ENCODE measurements around the gene LRRC8E. TPM values are rescaled to one million over a fixed set of nuclear protein-coding genes. Genes with fewer than 3 reads are reported as not detected.

Gene LRRC8E
- total RNA-seq, 4 donors from 2014 or later = 0.79 to 1.5 TPM; not detected in 2

- peaks cover 7% of the 10 kb centered on the region for H3K27me3 ChIP-seq
- H3K36me3 ChIP-seq = no peaks in the 10 kb centered on the region
- DNase-seq = peak; percentile 86
- no peaks in the 10 kb centered on the region for H3K9me3 ChIP-seq
- H3K27ac ChIP-seq = peak overlapping the region in 2 of 4 donors; percentile 26 to 63
- in situ Hi-C loops (cut with MboI; ENCODE audit: low pct_ligation_motif_present in 1 of 4, low pct_unique_long_range_greater_than_20kb in 1 of 4, low sequenced_read_pairs in 3 of 4) (no loop called here), intact Hi-C loops (cut with DNase I; ENCODE audit: low total_unique reads) (no loop called here)
- H3K4me1 ChIP-seq = peaks cover 3 to 8% (median 5%) of the 10 kb centered on the region in 4 donors
- TF ChIP-seq CTCF (IDR thresholded peaks at IDR 0.05) = peak; percentile 74 to 92 (median 85)
- TF ChIP-seq POLR2A (IDR thresholded peaks at IDR 0.05) = peak; percentile 26
- no peak for TF ChIP-seq EP300 (IDR thresholded peaks at IDR 0.05; ENCODE audit: low read depth)
- no peak overlapping the region for H3K4me3 ChIP-seq
- WGBS, 2 donors (ENCODE audit: low coverage in 1 of 2) = 27 to 52% methylated on average over 5 to 40 of the region's 45 CpGs
Measured at GRCh38 chr19:7852851-7853769, 35.2 kb upstream of the LRRC8E start.

GRCh38 chr19:7853770-7854128, 34.6 kb upstream of the LRRC8E start:
- TF ChIP-seq CTCF (IDR thresholded peaks at IDR 0.05) (no peak), POLR2A (IDR thresholded peaks at IDR 0.05) (peak; percentile 4), EP300 (IDR thresholded peaks at IDR 0.05; ENCODE audit: low read depth) (no peak), POLR2AphosphoS5 (IDR thresholded peaks at IDR 0.05) (no peak)
- intact Hi-C loops (cut with DNase I; ENCODE audit: low total_unique reads) (no loop called here), in situ Hi-C loops (cut with MboI; ENCODE audit: low pct_ligation_motif_present in 1 of 4, low pct_unique_long_range_greater_than_20kb in 1 of 4, low sequenced_read_pairs in 3 of 4) (no loop called here)
- Histone ChIP-seq H3K36me3 (no peaks in the 10 kb centered on the region), H3K4me1 (peaks cover 4 to 8% (median 6%) of the 10 kb centered on the region in 4 donors), H3K4me3 (no peak overlapping the region), H3K9me3 (no peaks in the 10 kb centered on the region), H3K27ac (peak overlapping the region in 2 of 4 donors; percentile 26 to 63), H3K27me3 (peaks cover 7% of the 10 kb centered on the region)
- no peak for DNase-seq
- 40 to 53% methylated on average over 2 to 12 of the region's 12 CpGs for WGBS, 2 donors (ENCODE audit: low coverage in 1 of 2)

- no peaks in the 10 kb centered on the region for H3K36me3 ChIP-seq
- no peak overlapping the region for H3K27ac ChIP-seq
- intact Hi-C loops (cut with DNase I; ENCODE audit: low total_unique reads) (no loop called here), in situ Hi-C loops (cut with MboI; ENCODE audit: low pct_ligation_motif_present in 1 of 4, low pct_unique_long_range_greater_than_20kb in 1 of 4, low sequenced_read_pairs in 3 of 4) (no loop called here)
- TF ChIP-seq POLR2A (IDR thresholded peaks at IDR 0.05) = no peak
- no peak for TF ChIP-seq EP300 (IDR thresholded peaks at IDR 0.05; ENCODE audit: low read depth)
- TF ChIP-seq POLR2AphosphoS5 (IDR thresholded peaks at IDR 0.05) = no peak
- TF ChIP-seq CTCF (IDR thresholded peaks at IDR 0.05) = no peak
- H3K27me3 ChIP-seq = peaks cover 15% of the 10 kb centered on the region
- H3K9me3 ChIP-seq = no peaks in the 10 kb centered on the region
- H3K4me3 ChIP-seq = no peak overlapping the region
- no peak for DNase-seq
- H3K4me1 ChIP-seq = peaks cover 4 to 8% (median 6%) of the 10 kb centered on the region in 4 donors
- 87 to 90% methylated on average over 9 to 25 of the region's 26 CpGs for WGBS, 2 donors (ENCODE audit: low coverage in 1 of 2)
Measured at GRCh38 chr19:7855426-7856108, 32.7 kb upstream of the LRRC8E start.

- peaks cover 21% of the 10 kb centered on the region for H3K27me3 ChIP-seq
- no peak overlapping the region for H3K27ac ChIP-seq
- no peak for TF ChIP-seq POLR2A (IDR thresholded peaks at IDR 0.05)
- TF ChIP-seq EP300 (IDR thresholded peaks at IDR 0.05; ENCODE audit: low read depth) = no peak
- no peak for TF ChIP-seq POLR2AphosphoS5 (IDR thresholded peaks at IDR 0.05)
- TF ChIP-seq CTCF (IDR thresholded peaks at IDR 0.05) = no peak
- no peaks in the 10 kb centered on the region for H3K9me3 ChIP-seq
- no peak overlapping the region for H3K4me3 ChIP-seq
- no peak for DNase-seq
- intact Hi-C loops (cut with DNase I; ENCODE audit: low total_unique reads) = no loop called here
- peaks cover 4 to 8% (median 6%) of the 10 kb centered on the region in 4 donors for H3K4me1 ChIP-seq
- 87% methylated on average over 4 to 16 of the region's 16 CpGs for WGBS, 2 donors (ENCODE audit: low coverage in 1 of 2)
- in situ Hi-C loops (cut with MboI; ENCODE audit: low pct_ligation_motif_present in 1 of 4, low pct_unique_long_range_greater_than_20kb in 1 of 4, low sequenced_read_pairs in 3 of 4) = no loop called here
- no peaks in the 10 kb centered on the region for H3K36me3 ChIP-seq
Measured at GRCh38 chr19:7856109-7856591, 32.2 kb upstream of the LRRC8E start.
